ENCODE measurements around the gene NHERF2.

GRCh38 chr16:2044541-2044940 is 17.8 kb downstream of the NHERF2 start:
- TF ChIP-seq, protein P1, sequence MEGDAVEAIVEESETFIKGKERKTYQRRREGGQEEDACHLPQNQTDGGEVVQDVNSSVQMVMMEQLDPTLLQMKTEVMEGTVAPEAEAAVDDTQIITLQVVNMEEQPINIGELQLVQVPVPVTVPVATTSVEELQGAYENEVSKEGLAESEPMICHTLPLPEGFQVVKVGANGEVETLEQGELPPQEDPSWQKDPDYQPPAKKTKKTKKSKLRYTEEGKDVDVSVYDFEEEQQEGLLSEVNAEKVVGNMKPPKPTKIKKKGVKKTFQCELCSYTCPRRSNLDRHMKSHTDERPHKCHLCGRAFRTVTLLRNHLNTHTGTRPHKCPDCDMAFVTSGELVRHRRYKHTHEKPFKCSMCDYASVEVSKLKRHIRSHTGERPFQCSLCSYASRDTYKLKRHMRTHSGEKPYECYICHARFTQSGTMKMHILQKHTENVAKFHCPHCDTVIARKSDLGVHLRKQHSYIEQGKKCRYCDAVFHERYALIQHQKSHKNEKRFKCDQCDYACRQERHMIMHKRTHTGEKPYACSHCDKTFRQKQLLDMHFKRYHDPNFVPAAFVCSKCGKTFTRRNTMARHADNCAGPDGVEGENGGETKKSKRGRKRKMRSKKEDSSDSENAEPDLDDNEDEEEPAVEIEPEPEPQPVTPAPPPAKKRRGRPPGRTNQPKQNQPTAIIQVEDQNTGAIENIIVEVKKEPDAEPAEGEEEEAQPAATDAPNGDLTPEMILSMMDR (IDR thresholded peaks at IDR 0.05): no peak
- no peak for TF ChIP-seq POLR2AphosphoS5 (IDR thresholded peaks at IDR 0.05)

All from esophagus muscularis mucosa (tissue), 3 donors.